ENCODE data around the gene AKT1. TPM values are rescaled to one million over a fixed set of nuclear protein-coding genes. Genes with fewer than 3 reads are reported as not detected.
A peak's percentile ranks its signal among the peaks of the same experiment; 100 is the strongest.

AKT1 gene
- total and polyA plus RNA-seq, 2 of the 13 experiments (the other 11 are each of a cell fraction or from before 2014, with no cell fraction given): 96.2 to 116 TPM

GRCh38 chr14:104725772-104726548, 69.6 kb downstream of the AKT1 start (continued):
- TF ChIP-seq ZNF687 (CRISPR knock-in tag; IDR thresholded peaks at IDR 0.05) (peak; percentile 4; the same call in 1 of the 2 replicates), FOXM1 (CRISPR knock-in tag; IDR thresholded peaks at IDR 0.05) (no peak), HMGXB3 (CRISPR knock-in tag; IDR thresholded peaks at IDR 0.05; ENCODE audit: borderline replicate concordance) (no peak), DNMT1 (CRISPR knock-in tag; IDR thresholded peaks at IDR 0.05) (no peak), DBP (CRISPR knock-in tag; IDR thresholded peaks at IDR 0.05; ENCODE audit: not compliant biosample characterization) (no peak), HMGXB4 (CRISPR knock-in tag; IDR thresholded peaks at IDR 0.05; ENCODE audit: borderline replicate concordance in 1 of 2, low read depth in 1 of 2) (no peak), MTERF4 (CRISPR knock-in tag; IDR thresholded peaks at IDR 0.05) (no peak), ZBTB33 (CRISPR knock-in tag; IDR thresholded peaks at IDR 0.05) (no peak), PATZ1 (CRISPR knock-in tag; IDR thresholded peaks at IDR 0.05) (peak; percentile 3; the same call in 1 of the 2 replicates)
